Keratinocyte (primary cell): ENCODE data around the gene PCSK2. TPM values are rescaled to one million over a fixed set of nuclear protein-coding genes. Genes with fewer than 3 reads are reported as not detected.

ENCODE experiments used
- DNase-seq: peaks from one replicate; pipeline ENCODE4 v3.0.0-alpha.2; 2011; ENCODE audit warnings: low read depth, missing footprints, low spot score
- FAIRE-seq: peaks from 2 replicates; lab custom pipeline; 2011; peaks lifted over from hg19 to GRCh38; lab: Jason Lieb, UNC
- H2AFZ ChIP-seq: 2 replicates; pipeline ENCODE4 v1.6.0; 2012; ENCODE audit warnings: low read length, control low read depth, inconsistent platforms; ENCODE audit not compliant: control insufficient read depth
- H3K27ac ChIP-seq: 2 replicates; pipeline ENCODE4 v1.5.1; 2011; ENCODE audit warnings: low read length; ENCODE audit not compliant: control insufficient read depth, insufficient read depth
- H3K27me3 ChIP-seq: 3 replicates; pipeline ENCODE4 v1.6.0; 2011; ENCODE audit warnings: low read length; ENCODE audit not compliant: control insufficient read depth, insufficient read depth; ENCODE audit errors: extremely low read depth
- H3K36me3 ChIP-seq, 2 experiments: 2 replicates in 1 of 2; 3 replicates in 1 of 2; pipeline ENCODE4 v1.5.1; 2011; ENCODE audit warnings: low read length in 2 of 2, mild to moderate bottlenecking in 1 of 2; ENCODE audit not compliant: control insufficient read depth in 2 of 2, insufficient read depth in 2 of 2; ENCODE audit errors: extremely low read depth in 1 of 2
- H3K4me1 ChIP-seq: 3 replicates; pipeline ENCODE4 v1.5.1; 2011; ENCODE audit warnings: low read length; ENCODE audit not compliant: control insufficient read depth, insufficient read depth; ENCODE audit errors: extremely low read depth
- H3K4me2 ChIP-seq: 3 replicates; pipeline ENCODE4 v1.6.0; 2011; ENCODE audit warnings: low read depth, low read length; ENCODE audit not compliant: control insufficient read depth, insufficient read depth; ENCODE audit errors: extremely low read depth
- H3K4me3 ChIP-seq, 3 experiments: fragments of 200-600 bp in 1 of 3; sonication (generic) in 1 of 3; 2 replicates in 2 of 3; 3 replicates in 1 of 3; pipeline ENCODE4 v1.5.1; 2011 to 2016; ENCODE audit warnings: low read length in 3 of 3, mild to moderate bottlenecking in 3 of 3, control low read depth in 2 of 3, inconsistent platforms in 1 of 3, low read depth in 1 of 3, mixed read lengths in 1 of 3, mixed run types in 1 of 3, moderate library complexity in 1 of 3; ENCODE audit not compliant: control insufficient read depth in 2 of 3, insufficient read depth in 2 of 3; ENCODE audit errors: extremely low read depth in 1 of 3
- H3K79me2 ChIP-seq: 2 replicates; pipeline ENCODE4 v1.6.0; 2012; ENCODE audit warnings: low read length; ENCODE audit not compliant: control insufficient read depth, insufficient read depth
- H3K9ac ChIP-seq: 3 replicates; pipeline ENCODE4 v1.6.0; 2011; ENCODE audit warnings: low read length; ENCODE audit not compliant: control insufficient read depth, insufficient read depth; ENCODE audit errors: extremely low read depth
- H3K9me1 ChIP-seq: 3 replicates; pipeline ENCODE4 v1.6.0; 2011; ENCODE audit warnings: low read length; ENCODE audit not compliant: control insufficient read depth, insufficient read depth; ENCODE audit errors: extremely low read depth
- H3K9me3 ChIP-seq: 2 replicates; pipeline ENCODE4 v1.5.1; 2012; ENCODE audit warnings: low read depth, low read length; ENCODE audit not compliant: control insufficient read depth
- H4K20me1 ChIP-seq: 3 replicates; pipeline ENCODE4 v1.6.0; 2011; ENCODE audit warnings: low read length; ENCODE audit not compliant: control insufficient read depth, insufficient read depth; ENCODE audit errors: extremely low read depth
- CTCF ChIP-seq, 3 experiments: IDR thresholded peaks in 1 of 3; conservative IDR thresholded peaks in 1 of 3; optimal IDR thresholded peaks in 1 of 3; 2 replicates in 2 of 3; 3 replicates in 1 of 3; pipeline versions ENCODE3 to v1.5.1; 2011; ENCODE audit warnings: low read length in 3 of 3, mild to moderate bottlenecking in 3 of 3, moderate library complexity in 2 of 3, control low read depth in 1 of 3, inconsistent platforms in 1 of 3; ENCODE audit not compliant: insufficient read depth in 2 of 3; ENCODE audit errors: extremely low read depth in 1 of 3
- EZH2 ChIP-seq: IDR thresholded peaks from one replicate; pipeline ENCODE4 v1.6.1; 2012; ENCODE audit warnings: inconsistent platforms, mild to moderate bottlenecking, low read length, moderate library complexity
- dilution Hi-C: fragments of 300-500 bp; cut with MboI; formaldehyde crosslinking; loops from one replicate; pipeline ENCODE4 v1.7.0; 2020; ENCODE audit warnings: low sequenced_read_pairs; ENCODE audit not compliant: extremely low pct_ligation_motif_present
- polyA plus RNA-seq, 5 experiments: library from polyadenylated mRNA; depleted of rRNA in 3 of 5; stranded (reverse) in 3 of 5; stranded (forward) in 1 of 5; unstranded in 1 of 5; fragments of >200 nt; gene quantifications; 1 replicate in 1 of 5; 2 replicates in 3 of 5; 3 replicates in 1 of 5; pipeline versions ENCODE4 v1.2.1 to v1.2.3, GENCODE V29; 2011 to 2012; ENCODE audit warnings: missing spikeins in 2 of 5, low read depth in 1 of 5, low replicate concordance in 1 of 5

Gene PCSK2
- polyA plus RNA-seq, 1 donor (not counting 4 experiments of a cell fraction or from before 2014, with no cell fraction given) = not detected

GRCh38 chr20:17262786-17263185 is 35.9 kb downstream of the PCSK2 start:
- H3K27me3 ChIP-seq = no peaks in the 10 kb centered on the region
- H3K4me1 ChIP-seq = no peaks in the 10 kb centered on the region
- no peaks in the 10 kb centered on the region for H3K79me2 ChIP-seq
- TF ChIP-seq CTCF (optimal IDR thresholded peaks at IDR 0.05 in 1 of 3, IDR thresholded peaks at IDR 0.05 in 1 of 3, conservative IDR thresholded peaks at IDR 0.05 in 1 of 3; ENCODE audit: extremely low read depth in 1 of 3, insufficient read depth in 2 of 3, low read length in 3 of 3) = no peak
- no peak overlapping the region for H3K27ac ChIP-seq
- H3K36me3 ChIP-seq = no peaks in the 10 kb centered on the region
- no peaks in the 10 kb centered on the region for H3K9me1 ChIP-seq
- no peak overlapping the region for H3K4me2 ChIP-seq
- no peak overlapping the region for H3K4me3 ChIP-seq
- H3K9ac ChIP-seq = no peak overlapping the region
- no peak overlapping the region for H2AFZ ChIP-seq
- DNase-seq (no peak), FAIRE-seq (no peak)
- dilution Hi-C loops = no loop called here
- H4K20me1 ChIP-seq = no peaks in the 10 kb centered on the region
- H3K9me3 ChIP-seq = no peaks in the 10 kb centered on the region

GRCh38 chr20:17273717-17274116 is 46.9 kb downstream of the PCSK2 start:
- Histone ChIP-seq H3K4me2 (no peak overlapping the region), H3K9me3 (no peaks in the 10 kb centered on the region), H3K9ac (no peak overlapping the region), H3K36me3 (no peaks in the 10 kb centered on the region), H2AFZ (no peak overlapping the region), H3K9me1 (no peaks in the 10 kb centered on the region), H4K20me1 (no peaks in the 10 kb centered on the region), H3K27me3 (no peaks in the 10 kb centered on the region), H3K4me1 (no peaks in the 10 kb centered on the region), H3K27ac (no peak overlapping the region), H3K4me3 (no peak overlapping the region), H3K79me2 (no peaks in the 10 kb centered on the region)
- dilution Hi-C loops = no loop called here
- DNase-seq (no peak), FAIRE-seq (no peak)
- TF ChIP-seq EZH2 (no peak), CTCF (optimal IDR thresholded peaks at IDR 0.05 in 1 of 3, IDR thresholded peaks at IDR 0.05 in 1 of 3, conservative IDR thresholded peaks at IDR 0.05 in 1 of 3; ENCODE audit: extremely low read depth in 1 of 3, insufficient read depth in 2 of 3, low read length in 3 of 3) (no peak)
